GM12872 (cell line): Measurements from ENCODE around the gene SPCS3.

ENCODE experiments used
- CTCF ChIP-seq: IDR thresholded peaks from 3 replicates; pipeline ENCODE4 v1.5.1; 2011; ENCODE audit warnings: low read depth, mild to moderate bottlenecking, low read length, moderate library complexity; ENCODE audit not compliant: insufficient read depth

SPCS3 gene

GRCh38 chr4:176319704-176320339 is at the start of gene SPCS3:
SPCS3 (plus strand) TSS chr4:176319966; CDS start chr4:176320077, 111 bp downstream.
- no peak for TF ChIP-seq CTCF

- TF ChIP-seq CTCF, result no peak
Measured at GRCh38 chr4:176270669-176271068, 49.1 kb upstream of the SPCS3 start.

- TF ChIP-seq CTCF, result no peak
Measured at GRCh38 chr4:176271749-176272148, 48.0 kb upstream of the SPCS3 start.

- no peak for TF ChIP-seq CTCF
Measured at GRCh38 chr4:176272799-176273198, 47.0 kb upstream of the SPCS3 start.

GRCh38 chr4:176273736-176274135 is 46.0 kb upstream of the SPCS3 start:
- no peak for TF ChIP-seq CTCF

DNA sequence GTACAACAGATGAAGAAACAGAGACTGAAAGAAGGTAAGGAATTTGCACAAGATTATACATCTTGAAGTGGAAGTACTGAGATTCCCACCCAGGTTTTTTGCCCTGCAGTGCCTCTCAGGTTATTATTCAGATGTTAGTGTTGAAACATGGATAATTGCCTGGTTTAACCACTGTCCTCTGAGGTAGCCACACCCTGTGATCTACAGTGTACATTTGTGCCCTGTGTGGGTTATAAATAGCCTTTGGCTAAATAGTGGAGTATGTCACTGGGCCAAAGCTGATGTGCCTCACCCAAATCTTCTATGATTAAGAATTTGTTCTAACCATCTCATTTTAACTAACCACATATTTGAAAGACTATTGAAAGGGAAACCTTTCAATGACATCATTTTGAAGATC is 45.3 kb upstream of the SPCS3 start:
- no peak for TF ChIP-seq CTCF

- TF ChIP-seq CTCF, result no peak
Measured at GRCh38 chr4:176276710-176277109, 43.1 kb upstream of the SPCS3 start.
